Activated T-cell treated with anti-CD3 and anti-CD28 coated beads for 24 hours (primary cell): Measurements from ENCODE around the gene HLF.

ENCODE experiments used
- DNase-seq: peaks from one replicate; pipeline ENCODE4 v3.0.0-alpha.2; 2020; ENCODE audit warnings: low read depth

The HLF gene

GRCh38 chr17:55332296-55333041 lies 67.7 kb downstream of the HLF start:
- DNase-seq = no peak

GRCh38 chr17:55334285-55334684 lies 69.5 kb downstream of the HLF start:
- no peak for DNase-seq

- no peak for DNase-seq
Observed at GRCh38 chr17:55334881-55335540, 70.3 kb downstream of the HLF start.

GRCh38 chr17:55335625-55336024 lies 70.9 kb downstream of the HLF start:
- DNase-seq = no peak

GRCh38 chr17:55336426-55336825 lies 71.7 kb downstream of the HLF start:
- DNase-seq = no peak

- DNase-seq = no peak
Observed at GRCh38 chr17:55340176-55340575, 75.4 kb downstream of the HLF start.

GRCh38 chr17:55340686-55341085 lies 75.9 kb downstream of the HLF start:
- no peak for DNase-seq

GRCh38 chr17:55341432-55341831 lies 76.7 kb downstream of the HLF start:
- no peak for DNase-seq

- DNase-seq = no peak
Observed at GRCh38 chr17:55342800-55343585, 78.2 kb downstream of the HLF start.

- DNase-seq = no peak
Observed at GRCh38 chr17:55343900-55344513, 79.2 kb downstream of the HLF start.

GRCh38 chr17:55344514-55344997 lies 79.8 kb downstream of the HLF start:
- peak; percentile 8 for DNase-seq

GRCh38 chr17:55345132-55345531 lies 80.4 kb downstream of the HLF start:
- no peak for DNase-seq

- DNase-seq = no peak
Observed at GRCh38 chr17:55346658-55347057, 81.9 kb downstream of the HLF start.

- DNase-seq = no peak
Observed at GRCh38 chr17:55347341-55347740, 82.6 kb downstream of the HLF start.

- DNase-seq = peak; percentile 27
Observed at GRCh38 chr17:55348749-55349354, 84.1 kb downstream of the HLF start.

GRCh38 chr17:55350825-55351205 lies 86.1 kb downstream of the HLF start:
- no peak for DNase-seq

- no peak for DNase-seq
Observed at GRCh38 chr17:55351226-55351625, 86.5 kb downstream of the HLF start.

GRCh38 chr17:55354010-55354409 lies 89.2 kb downstream of the HLF start:
- no peak for DNase-seq

- DNase-seq = no peak
Observed at GRCh38 chr17:55354941-55355340, 90.2 kb downstream of the HLF start.

GRCh38 chr17:55356434-55357328 lies 91.9 kb downstream of the HLF start:
- peak; percentile 51 for DNase-seq

GRCh38 chr17:55360971-55361370 lies 96.2 kb downstream of the HLF start:
- DNase-seq = no peak
